GM19351 (cell line): Measurements from ENCODE around the gene SLC4A4.

Experiments
- ATAC-seq: cut with Tn5 transposase; IDR thresholded peaks from one replicate; pipeline ENCODE4 v1.9.1; 2021; ENCODE audit warnings: mild to moderate bottlenecking, moderate library complexity; ENCODE audit not compliant: unreplicated experiment

The SLC4A4 gene

DNA sequence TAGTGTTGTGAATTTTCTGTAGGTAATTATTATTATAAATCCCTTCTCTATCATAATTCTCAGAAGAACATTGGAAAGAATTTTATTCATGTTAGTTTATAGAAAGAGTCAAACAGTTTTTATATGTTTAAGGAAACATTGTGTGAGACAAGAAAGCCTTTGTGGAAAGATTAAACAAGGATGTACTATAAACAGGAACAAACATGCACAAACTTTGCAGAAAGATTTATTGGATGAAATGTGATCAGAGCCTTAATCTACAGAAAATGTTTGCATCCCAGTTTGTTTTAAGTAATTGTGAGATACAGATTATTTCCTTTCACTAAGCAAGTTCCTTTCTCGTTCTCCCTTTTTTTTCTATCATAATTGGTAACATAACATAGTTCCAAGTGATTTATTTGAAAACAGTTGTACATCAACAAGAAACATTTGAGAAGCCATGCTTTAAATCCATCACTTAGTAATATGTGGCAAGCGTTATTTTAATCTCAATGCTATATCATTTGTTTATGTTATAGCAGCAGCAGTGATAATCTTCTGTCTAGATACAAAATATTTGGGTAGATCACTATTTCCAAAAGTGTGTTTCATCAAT is 129.4 kb downstream of the SLC4A4 start:
- ATAC-seq: no peak

DNA sequence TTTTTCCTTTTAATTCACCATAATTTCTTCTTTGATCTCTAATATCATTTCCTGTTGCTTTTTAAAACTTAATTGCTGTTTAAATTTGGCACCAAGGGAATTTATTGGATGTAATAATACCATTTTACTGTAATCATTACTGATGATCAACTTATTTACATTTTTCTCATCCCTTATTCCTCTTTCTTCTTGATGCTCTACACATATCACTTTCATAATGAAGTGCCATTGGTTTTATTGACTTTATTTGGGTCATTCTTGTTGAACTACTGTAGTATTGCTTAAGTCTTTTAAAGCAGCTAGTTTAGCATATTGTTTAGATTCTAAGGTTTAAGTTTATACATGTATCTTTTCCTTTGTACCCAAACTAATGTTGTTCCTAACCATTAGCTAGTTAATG is 130.7 kb downstream of the SLC4A4 start:
- ATAC-seq: no peak

DNA sequence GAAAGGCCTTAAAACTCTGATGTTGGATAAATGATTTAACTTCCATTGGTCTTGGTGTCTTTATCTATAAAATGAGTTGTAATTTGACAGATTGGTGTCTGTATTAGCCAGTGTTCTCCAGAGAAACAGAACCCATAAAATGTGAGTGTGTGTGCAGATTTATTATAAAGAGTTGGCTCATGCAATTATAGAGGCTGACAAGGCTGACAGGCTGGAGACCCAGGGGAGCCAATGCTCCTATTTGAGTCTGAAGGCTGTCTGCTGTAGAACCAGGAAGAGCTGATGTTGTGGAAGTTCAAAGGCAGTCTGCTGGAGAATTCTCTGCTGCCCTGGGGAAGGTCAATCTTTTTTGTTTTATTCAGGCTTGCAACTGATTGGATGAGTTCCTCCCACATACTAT is 131.7 kb downstream of the SLC4A4 start:
- ATAC-seq: no peak

DNA sequence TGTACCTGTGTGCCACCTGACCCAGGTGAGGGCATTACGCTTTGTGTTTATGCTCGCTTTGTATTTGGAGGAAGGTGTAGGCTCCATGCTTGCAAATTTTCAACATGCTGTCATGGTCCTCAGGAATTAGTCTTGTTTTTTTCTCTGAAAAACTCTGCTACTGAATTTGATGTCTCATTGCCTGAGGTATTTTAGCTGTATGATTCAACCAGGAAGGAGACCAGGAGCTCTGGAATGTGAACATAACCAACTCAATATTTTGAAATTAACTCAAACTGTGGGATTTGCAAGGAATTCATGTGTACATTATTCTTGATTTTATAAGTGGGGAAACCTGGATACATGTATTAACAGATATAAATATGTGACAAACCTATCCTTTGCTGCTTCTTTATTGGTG is 134.1 kb downstream of the SLC4A4 start:
- ATAC-seq: no peak

DNA sequence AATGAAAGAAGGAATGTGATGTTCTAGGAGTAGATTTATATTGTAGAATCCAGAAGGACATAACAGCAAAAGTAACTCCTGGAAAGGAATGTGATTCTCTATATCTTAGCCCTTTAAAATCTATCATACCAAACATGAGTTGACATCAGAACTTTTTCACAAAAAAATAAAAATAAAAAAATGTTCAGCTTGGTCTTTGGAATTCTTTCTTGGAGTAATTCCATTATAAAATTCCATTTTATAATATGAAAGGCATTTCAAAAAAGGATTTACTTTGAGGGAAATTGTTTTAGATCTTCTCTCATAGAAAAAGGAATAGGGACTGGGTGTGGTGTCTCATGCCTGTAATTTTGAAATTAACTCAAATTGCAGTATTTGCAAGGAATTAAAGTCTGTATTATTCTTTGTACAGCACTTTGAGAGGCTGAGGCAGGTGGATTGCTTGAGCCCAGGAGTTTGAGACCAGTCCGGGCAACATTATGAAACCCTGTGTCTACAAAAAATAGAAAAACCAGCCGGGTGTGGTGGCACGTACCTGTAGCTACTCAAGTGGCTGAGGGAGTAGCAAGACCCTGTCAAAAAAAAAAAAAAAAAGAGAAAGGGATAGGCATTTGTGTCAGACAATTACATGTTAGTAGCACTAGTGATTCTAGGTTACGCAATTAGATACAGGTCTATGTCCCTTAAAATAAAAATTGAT is 134.9 kb downstream of the SLC4A4 start:
- no peak for ATAC-seq

DNA sequence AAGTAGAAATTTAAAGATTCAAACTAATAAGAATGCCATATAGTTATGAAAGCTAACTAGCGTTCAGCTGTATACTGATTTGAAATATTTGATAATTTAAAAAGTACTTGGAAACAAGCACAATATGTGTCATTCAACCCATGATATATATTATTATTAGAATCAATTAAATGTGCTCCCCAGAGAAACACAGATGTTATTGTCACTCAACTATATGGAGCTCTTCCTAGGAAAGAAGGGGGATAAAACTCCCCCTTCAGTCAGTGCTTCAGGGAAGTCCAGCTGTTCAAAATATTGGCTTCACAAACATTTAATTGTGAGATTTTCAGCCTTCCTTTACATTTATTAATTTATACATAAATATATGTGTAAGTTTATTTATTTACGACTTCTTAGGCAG is 135.9 kb downstream of the SLC4A4 start:
- ATAC-seq: no peak

DNA sequence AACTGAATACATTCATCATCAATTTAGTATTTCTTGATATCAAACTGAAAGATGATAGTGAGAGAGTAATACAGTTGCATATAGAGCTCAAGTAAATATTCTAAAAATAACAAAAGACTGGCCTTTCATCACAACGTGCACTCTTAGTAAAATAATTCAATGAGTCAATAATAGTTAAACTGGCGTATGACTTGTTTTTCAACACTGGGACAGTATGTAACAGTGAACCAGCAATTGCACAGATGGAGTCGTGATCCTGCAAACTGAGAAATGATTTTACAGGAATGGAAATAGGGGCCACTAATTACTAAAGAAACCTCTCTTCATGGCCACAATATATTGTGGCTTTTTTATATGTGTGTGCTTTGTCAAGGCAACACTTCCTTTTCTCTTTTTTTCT is 137.4 kb downstream of the SLC4A4 start:
- ATAC-seq: no peak

DNA sequence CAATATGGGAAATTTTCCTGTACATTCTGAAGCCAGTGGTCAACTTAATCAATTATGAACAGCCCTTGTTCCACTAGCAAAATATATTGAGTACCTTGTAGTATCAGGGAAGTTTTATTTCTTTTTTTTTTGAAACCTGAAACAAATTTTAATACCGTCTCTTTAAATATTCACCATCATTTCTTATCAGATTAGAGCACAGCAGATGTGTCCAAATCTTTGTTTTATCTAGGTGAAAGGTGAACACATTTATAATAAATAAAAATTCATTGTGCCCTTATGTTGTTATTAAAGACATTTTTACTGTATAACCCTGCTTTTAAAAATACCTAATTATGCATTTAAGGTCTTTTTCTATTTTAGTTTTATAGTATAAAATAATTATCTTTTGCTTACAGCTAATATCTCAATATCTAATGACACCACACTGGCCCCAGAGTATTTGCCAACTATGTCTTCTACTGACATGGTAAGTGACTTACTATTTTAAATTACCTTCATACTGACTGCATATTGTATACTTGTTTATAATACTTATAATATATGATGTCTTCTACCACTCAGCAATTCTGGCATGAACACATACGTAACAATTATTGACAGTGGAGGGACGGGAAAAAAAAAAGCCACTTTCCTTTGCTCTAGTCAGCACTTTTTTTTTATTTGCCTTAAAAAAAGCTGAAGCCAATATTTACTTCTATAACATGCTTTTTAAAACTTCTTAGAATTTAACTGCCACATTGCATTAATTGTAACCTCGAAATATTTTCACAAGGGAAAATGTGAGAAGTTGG is 147.9 kb downstream of the SLC4A4 start:
- no peak for ATAC-seq

DNA sequence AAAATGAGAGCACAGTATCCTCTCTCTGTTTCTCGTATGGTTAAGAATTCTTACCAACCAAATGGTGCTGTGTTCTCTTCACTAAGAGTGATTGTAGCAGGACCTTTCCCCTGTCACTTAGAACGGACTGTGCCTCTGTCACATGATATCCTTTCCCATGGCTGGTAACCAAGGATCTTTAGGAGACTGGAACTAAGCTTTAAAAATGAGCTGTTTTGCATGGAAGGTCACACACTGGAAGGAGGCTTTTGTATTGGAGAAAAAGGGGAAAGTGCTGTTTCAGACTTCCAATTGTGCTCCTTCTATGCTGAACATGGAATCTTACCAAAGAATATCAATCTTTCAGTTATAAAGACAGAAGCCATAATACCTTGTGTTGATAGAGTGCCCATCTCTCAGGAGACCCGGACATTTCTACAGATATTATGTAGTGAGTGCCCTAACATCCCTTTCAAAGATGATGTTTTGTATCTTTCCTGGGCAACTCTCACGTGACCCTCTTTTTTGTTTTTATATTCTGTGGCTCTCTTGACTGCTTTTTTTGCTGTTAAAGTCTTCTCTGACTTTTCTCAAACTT is 148.6 kb downstream of the SLC4A4 start:
- no peak for ATAC-seq

DNA sequence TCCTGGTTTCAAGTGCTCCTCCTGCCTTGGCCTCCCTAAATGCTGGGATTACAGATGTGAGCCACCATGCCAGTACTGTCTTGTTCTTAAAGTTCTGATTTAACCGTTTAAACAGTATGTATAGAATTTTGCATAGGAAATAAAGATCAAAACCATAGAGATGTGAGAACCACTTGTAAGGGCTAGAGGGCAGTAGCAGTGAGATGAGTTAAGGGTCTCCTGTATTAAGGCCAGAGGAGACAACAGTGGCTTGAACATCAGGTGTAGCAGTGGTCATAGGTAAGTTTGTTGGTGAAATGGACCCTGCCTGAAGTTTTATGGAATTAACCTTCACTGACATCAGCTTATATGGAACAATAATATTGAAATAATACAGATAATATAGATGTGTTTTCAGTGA is 155.7 kb downstream of the SLC4A4 start:
- no peak for ATAC-seq

DNA sequence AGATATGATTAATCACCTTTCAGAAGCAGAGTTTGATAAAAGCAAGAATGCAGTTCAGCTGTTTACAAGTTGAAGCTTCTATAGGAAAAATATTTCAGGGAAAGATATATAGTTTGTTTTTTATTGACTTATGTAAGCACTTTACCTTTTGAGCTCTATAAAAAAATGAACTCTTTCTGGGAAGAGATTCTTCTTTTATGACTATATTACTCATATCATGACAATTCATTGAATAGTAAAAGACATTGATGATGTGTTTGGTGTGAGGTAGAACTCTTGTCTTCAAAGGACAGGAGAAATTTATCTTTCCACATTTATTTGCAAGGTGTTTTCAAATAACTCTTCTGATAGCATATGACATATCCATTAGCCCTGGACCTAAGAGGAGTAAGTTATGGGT is 156.6 kb downstream of the SLC4A4 start:
- no peak for ATAC-seq

DNA sequence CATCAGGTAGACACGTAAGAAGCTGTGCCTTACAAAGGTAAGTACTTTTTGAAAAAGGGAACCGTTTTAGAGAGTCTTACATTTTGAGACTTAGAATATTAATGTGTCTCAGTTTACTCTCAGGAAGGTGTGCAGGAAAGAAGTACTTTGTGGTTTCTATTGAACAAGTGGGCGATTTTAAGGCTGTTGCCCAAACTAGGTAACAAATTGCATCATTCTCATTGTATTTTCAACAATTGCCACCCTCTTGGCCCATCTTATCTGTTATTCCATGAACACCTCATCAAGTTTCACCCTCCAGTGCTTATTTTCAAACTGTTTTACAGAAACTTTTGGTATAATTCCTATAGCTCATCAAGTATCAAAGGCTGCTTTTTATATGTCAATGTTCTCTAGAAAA is 158.3 kb downstream of the SLC4A4 start:
- no peak for ATAC-seq

DNA sequence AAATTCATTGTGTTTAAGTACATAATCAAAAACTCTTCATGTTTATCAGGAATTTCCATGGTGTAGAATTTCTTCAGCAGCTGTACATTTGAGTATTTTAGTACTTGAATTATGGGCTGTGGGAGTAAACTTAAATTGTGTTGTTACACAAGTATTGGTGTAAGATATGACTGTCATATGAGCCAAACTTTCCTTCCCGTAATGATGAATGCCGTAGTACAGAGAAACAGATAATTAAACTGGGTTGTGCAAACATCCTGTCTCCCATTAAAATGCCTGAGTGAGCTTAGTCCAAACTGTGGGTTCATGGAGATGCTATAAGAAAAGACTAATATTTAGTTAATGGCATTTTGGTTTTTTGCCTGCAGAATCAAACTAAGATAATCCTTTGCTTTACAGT is 159.2 kb downstream of the SLC4A4 start:
- no peak for ATAC-seq

DNA sequence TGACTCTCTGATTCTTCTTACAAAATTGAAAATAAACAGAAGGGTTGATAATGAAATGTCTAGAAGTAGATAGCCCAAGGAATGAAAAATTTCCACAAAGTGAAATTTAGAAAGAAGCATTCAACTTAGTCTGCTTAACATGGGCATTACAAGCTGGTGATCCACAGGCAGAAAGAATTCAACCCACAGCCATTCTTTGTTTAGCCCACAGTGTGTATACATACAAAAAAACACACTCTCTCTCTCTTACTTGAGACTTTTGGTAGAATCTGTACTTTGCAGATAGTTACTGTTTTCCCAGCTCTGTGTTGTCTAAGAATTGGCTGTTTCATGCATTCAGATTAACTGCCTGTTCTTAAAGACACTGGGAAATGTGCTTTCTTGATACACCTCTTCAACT is 159.8 kb downstream of the SLC4A4 start:
- ATAC-seq: no peak

DNA sequence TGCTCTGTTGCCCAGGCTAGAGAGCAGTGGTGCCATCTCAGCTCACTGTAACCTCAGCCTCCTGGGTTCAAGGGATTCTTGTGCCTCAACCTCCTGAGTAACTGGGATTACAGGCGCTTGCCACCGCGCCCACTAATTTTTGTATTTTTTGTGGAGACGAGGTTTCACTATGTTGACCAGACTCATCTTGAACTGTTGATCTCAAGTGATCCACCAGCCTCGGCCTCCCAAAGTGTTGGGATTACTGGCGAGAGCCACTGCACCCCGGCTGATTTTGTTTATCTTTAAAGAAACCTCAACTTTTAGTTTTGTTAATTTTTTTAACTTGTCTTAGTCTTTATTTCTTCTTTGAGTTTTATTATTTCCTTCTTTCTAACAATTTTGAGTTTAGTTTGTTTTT is 163.2 kb downstream of the SLC4A4 start:
- ATAC-seq: no peak

DNA sequence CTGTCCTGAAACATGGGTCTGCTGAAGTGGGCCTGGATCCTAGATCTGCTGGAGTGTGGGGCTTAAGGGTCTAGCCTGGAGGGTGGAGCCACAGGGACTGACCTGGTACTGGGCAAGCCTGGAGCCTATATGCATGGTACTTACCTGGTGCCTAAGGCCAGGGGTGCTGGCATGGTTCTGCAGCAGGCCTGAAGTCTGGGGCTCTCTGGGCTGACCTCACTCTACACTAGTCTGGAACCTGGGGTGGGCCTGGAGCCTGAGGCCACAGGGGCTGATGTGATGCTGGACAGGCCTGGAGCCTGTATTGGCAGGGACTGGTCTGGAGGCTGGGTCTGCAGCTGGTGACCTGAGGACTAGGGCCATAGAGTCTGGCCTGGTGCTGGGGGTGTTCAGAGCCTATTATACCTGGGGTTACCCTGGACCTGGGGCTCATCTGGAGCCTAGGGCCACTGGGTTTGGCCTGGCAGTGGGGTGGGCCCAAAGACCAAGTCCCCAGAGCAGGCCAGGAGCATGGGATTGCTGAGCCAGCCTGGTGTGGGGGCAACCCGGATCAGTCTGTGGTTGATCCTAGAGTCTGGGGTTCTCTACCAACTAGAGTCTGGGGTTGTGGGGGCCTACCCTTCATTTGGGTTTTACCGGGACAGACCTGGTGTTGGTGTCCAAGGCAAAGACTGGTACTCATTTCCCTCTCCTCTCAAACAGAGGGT is 179.6 kb downstream of the SLC4A4 start:
- ATAC-seq: no peak

DNA sequence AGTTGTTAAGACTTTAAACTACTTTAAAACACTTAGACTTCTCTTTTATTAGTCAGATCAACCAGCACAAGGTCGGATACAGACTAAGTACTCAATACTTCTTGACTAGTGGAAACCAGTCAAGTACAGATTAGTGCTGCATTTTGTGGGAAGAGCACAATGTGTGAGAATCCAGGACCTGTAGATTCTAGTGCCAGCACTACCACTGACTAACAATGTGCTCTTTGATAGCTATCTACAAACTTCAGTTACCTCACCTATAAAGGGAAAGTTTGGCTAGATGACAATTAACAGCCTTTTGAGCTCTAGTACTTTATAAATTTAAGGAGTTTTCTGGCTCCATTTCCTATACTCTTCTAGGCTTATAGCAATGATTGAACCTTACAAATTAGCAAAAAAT is 181.5 kb downstream of the SLC4A4 start:
- ATAC-seq: no peak

DNA sequence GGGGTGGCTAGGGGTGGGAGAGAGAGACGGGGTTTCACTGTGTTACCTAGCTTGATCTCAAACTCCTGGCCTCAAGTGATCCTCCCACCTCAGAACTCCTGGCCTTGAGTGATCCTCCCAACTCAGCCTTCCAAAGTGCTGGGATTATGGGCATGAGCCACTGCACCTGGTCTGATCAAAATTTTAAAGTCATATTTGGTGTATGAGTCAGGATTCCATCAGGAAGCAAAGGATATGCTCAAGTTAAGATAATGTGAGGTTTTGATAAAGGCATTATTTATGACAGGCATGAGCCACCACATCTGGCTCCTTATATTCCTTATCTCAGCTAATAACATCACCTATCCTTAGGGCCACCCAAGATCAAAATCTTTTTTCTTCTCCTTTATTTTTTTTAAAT is 182.0 kb downstream of the SLC4A4 start:
- ATAC-seq: no peak

DNA sequence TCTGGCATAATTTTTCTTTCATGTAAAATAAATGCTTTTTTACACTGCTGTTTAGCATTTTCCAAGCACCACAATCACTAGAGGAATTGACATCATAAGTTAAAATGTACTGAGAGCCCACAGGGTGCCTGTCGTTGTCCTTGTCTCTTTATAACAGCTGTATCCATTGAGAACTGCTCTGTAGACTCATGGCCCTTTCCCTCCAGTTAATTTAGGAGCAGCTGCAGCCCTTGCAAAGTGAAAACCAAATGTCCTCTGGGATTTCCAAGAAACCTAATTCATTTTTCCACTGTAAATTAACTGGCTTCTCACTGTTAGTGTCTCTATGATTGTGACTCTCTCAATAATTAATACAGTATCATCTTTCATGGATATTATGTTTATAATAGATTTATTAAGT is 185.9 kb downstream of the SLC4A4 start:
- no peak for ATAC-seq

DNA sequence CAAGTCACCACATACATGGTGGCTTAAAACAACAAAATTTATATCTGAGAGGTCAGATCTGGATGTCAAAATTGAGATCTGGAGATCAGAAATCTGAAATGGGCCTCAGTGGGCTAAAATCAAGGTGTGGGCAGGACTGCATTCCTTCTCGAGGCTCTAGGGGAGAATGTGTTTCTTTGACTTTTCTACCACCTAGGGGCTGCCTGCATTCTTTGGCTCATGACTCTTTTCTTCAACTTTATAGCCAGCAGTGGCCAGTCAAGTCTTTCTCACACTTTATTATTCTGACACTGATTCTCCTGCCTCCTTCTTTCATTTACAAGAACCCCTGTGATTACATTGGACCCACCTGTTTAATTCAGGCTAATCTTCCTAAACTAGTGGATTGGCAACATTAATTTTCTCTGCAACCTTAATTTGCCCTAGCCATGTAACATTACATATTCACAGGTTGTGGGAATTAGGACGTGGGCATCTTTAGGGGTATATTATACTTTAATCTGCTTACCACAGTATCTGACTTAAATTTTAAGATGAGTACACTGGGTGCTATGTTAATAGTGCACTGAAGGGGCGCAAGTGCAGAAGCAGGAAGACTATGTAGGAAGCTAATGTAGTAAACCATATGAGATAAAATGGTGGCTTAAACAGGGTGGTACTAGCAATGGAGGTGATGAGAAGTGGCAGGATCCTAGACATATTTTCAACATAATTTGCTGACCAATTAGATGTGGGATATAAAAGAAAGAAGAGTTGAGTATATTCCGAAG is 188.0 kb downstream of the SLC4A4 start:
- ATAC-seq: peak; percentile 83

DNA sequence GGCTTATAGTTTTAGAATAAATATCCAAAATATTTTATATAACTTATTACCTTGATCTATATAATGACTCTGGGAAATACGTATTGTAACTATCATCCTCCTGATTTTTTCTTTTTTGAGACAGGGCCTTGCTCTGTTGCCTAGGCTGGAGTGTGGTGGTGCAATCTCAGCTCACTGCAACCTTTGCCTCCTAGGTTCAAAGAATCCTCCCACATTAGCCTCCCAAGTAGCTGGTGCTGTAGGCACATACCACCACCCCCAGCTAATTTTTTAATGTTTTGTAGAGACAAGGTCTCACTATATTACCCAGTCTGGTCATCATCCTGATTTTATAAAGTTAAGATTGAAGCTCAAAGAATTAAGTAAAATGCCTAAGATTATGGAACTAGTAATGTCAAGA is 193.6 kb downstream of the SLC4A4 start:
- no peak for ATAC-seq
